ENCODE data around the gene GRIA1.

The GRIA1 gene

GRCh38 chr5:153500178-153500577, 9.7 kb downstream of the GRIA1 start:
- DNase-seq: no peak

- no peak for DNase-seq
Measured at GRCh38 chr5:153504726-153505125, 14.3 kb downstream of the GRIA1 start.

- no peak for DNase-seq
Measured at GRCh38 chr5:153508700-153509099, 18.2 kb downstream of the GRIA1 start.

GRCh38 chr5:153511622-153512021, 21.2 kb downstream of the GRIA1 start:
- no peak for DNase-seq

GRCh38 chr5:153513156-153513555, 22.7 kb downstream of the GRIA1 start:
- no peak for DNase-seq

- no peak for DNase-seq
Measured at GRCh38 chr5:153515301-153515700, 24.8 kb downstream of the GRIA1 start.

- DNase-seq: no peak
Measured at GRCh38 chr5:153516504-153517240, 26.2 kb downstream of the GRIA1 start.

GRCh38 chr5:153517241-153517611, 26.8 kb downstream of the GRIA1 start:
- no peak for DNase-seq

GRCh38 chr5:153520137-153520536, 29.7 kb downstream of the GRIA1 start:
- no peak for DNase-seq

- DNase-seq: no peak
Measured at GRCh38 chr5:153520952-153521351, 30.5 kb downstream of the GRIA1 start.

- no peak for DNase-seq
Measured at GRCh38 chr5:153523211-153523610, 32.7 kb downstream of the GRIA1 start.

GRCh38 chr5:153523831-153524230, 33.4 kb downstream of the GRIA1 start:
- no peak for DNase-seq

- DNase-seq: no peak
Measured at GRCh38 chr5:153525536-153525935, 35.1 kb downstream of the GRIA1 start.

- DNase-seq: no peak
Measured at GRCh38 chr5:153530357-153531143, 40.1 kb downstream of the GRIA1 start.

GRCh38 chr5:153533546-153533945, 43.1 kb downstream of the GRIA1 start:
- no peak for DNase-seq

GRCh38 chr5:153534102-153534501, 43.6 kb downstream of the GRIA1 start:
- DNase-seq: no peak

- DNase-seq: no peak
Measured at GRCh38 chr5:153537207-153537606, 46.7 kb downstream of the GRIA1 start.

GRCh38 chr5:153539983-153540382, 49.5 kb downstream of the GRIA1 start:
- no peak for DNase-seq

GRCh38 chr5:153542536-153542935, 52.1 kb downstream of the GRIA1 start:
- DNase-seq: no peak

- DNase-seq: no peak
Measured at GRCh38 chr5:153543288-153543687, 52.8 kb downstream of the GRIA1 start.

- no peak for DNase-seq
Measured at GRCh38 chr5:153543959-153544470, 53.5 kb downstream of the GRIA1 start.

GRCh38 chr5:153544706-153545105, 54.2 kb downstream of the GRIA1 start:
- no peak for DNase-seq

- no peak for DNase-seq
Measured at GRCh38 chr5:153546566-153546965, 56.1 kb downstream of the GRIA1 start.

- DNase-seq: no peak
Measured at GRCh38 chr5:153551537-153552079, 61.1 kb downstream of the GRIA1 start.

Measured in CD4-positive, alpha-beta T cell treated with Interferon gamma for 1 hour (primary cell).